CD14-positive monocyte (primary cell): Measurements from ENCODE around the gene TM7SF3. TPM values are rescaled to one million over a fixed set of nuclear protein-coding genes. Genes with fewer than 3 reads are reported as not detected.

Experiments used
- DNase-seq, 3 donors: peaks; one replicate each; pipeline ENCODE4 v3.0.0-alpha.2; 2011 to 2022
- H2AFZ ChIP-seq: 2 replicates; pipeline ENCODE4 v1.6.0; 2012; ENCODE audit warnings: mild to moderate bottlenecking, low read depth, low read length, inconsistent platforms; ENCODE audit not compliant: insufficient read depth, poor library complexity, severe bottlenecking
- H3K27ac ChIP-seq, 2 donors: 1 replicate in 1 of 2; 2 replicates in 1 of 2; pipeline ENCODE4 v1.5.1; 2012 to 2013; ENCODE audit warnings: low read length in 2 of 2, control low read depth in 1 of 2, inconsistent platforms in 1 of 2, low read depth in 1 of 2, mild to moderate bottlenecking in 1 of 2
- H3K27me3 ChIP-seq, 2 donors: one replicate each; pipeline versions ENCODE4 v1.6.0 to v1.6.1; 2011 to 2013; ENCODE audit warnings: low read length in 2 of 2; ENCODE audit not compliant: control insufficient read depth in 2 of 2, insufficient read depth in 2 of 2
- H3K36me3 ChIP-seq, 2 donors: replicated peaks in 1 of 2; 1 replicate in 1 of 2; 2 replicates in 1 of 2; pipeline versions ENCODE4 v1.5.1 to v1.6.1; 2012 to 2013; ENCODE audit warnings: low read length in 2 of 2, control low read depth in 1 of 2, inconsistent platforms in 1 of 2, mild to moderate bottlenecking in 1 of 2; ENCODE audit not compliant: insufficient read depth in 2 of 2, control insufficient read depth in 1 of 2
- H3K4me1 ChIP-seq, 2 donors: 1 replicate in 1 of 2; 2 replicates in 1 of 2; pipeline versions ENCODE4 v1.5.1 to v1.6.1; 2012 to 2013; ENCODE audit warnings: low read length in 2 of 2, control low read depth in 1 of 2, inconsistent platforms in 1 of 2, mild to moderate bottlenecking in 1 of 2, moderate library complexity in 1 of 2; ENCODE audit not compliant: insufficient read depth in 2 of 2, control insufficient read depth in 1 of 2
- H3K4me2 ChIP-seq: replicated peaks from 2 replicates; pipeline ENCODE3; 2012; ENCODE audit warnings: low read length, moderate library complexity, mild to moderate bottlenecking; ENCODE audit not compliant: poor library complexity, severe bottlenecking; ENCODE audit errors: extremely low read depth
- H3K4me3 ChIP-seq, 3 experiments: fragments of 200-600 bp in 1 of 3; sonication (generic) in 1 of 3; replicated peaks in 1 of 3; 1 replicate in 2 of 3; 2 replicates in 1 of 3; pipeline ENCODE4 v1.5.1; 2011 to 2013; ENCODE audit warnings: low read length in 3 of 3, mild to moderate bottlenecking in 3 of 3, control low read depth in 2 of 3, low read depth in 2 of 3, inconsistent platforms in 1 of 3, moderate library complexity in 1 of 3
- H3K79me2 ChIP-seq: 2 replicates; pipeline ENCODE4 v1.6.0; 2012; ENCODE audit warnings: mild to moderate bottlenecking, control low read depth, inconsistent platforms, low read length, moderate library complexity; ENCODE audit not compliant: insufficient read depth
- H3K9ac ChIP-seq: 2 replicates; pipeline ENCODE4 v1.6.0; 2017; ENCODE audit warnings: low read length, mild to moderate bottlenecking; ENCODE audit not compliant: insufficient read depth, poor library complexity, severe bottlenecking
- H3K9me3 ChIP-seq, 2 donors: replicated peaks in 1 of 2; 1 replicate in 1 of 2; 2 replicates in 1 of 2; pipeline versions ENCODE4 v1.5.1 to v1.6.1; 2012 to 2013; ENCODE audit warnings: low read length in 2 of 2, control low read depth in 1 of 2; ENCODE audit not compliant: control insufficient read depth in 1 of 2, insufficient read depth in 1 of 2
- H4K20me1 ChIP-seq: 2 replicates; pipeline ENCODE4 v1.6.0; 2012; ENCODE audit warnings: mild to moderate bottlenecking, low read length, control low read depth, moderate library complexity; ENCODE audit not compliant: insufficient read depth
- H3K27ac Mint-ChIP-seq, 7 donors: one replicate each; pipeline ENCODE4 v1.8.0; 2020; ENCODE audit warnings: mild to moderate bottlenecking in 7 of 7, mixed read lengths in 7 of 7, moderate library complexity in 6 of 7, inconsistent platforms in 2 of 7
- H3K27me3 Mint-ChIP-seq, 3 donors: one replicate each; pipeline ENCODE4 v1.8.0; 2021 to 2022; ENCODE audit warnings: low read depth in 3 of 3, mild to moderate bottlenecking in 3 of 3, mixed read lengths in 3 of 3, moderate library complexity in 3 of 3, inconsistent platforms in 1 of 3
- H3K36me3 Mint-ChIP-seq, 2 donors: one replicate each; pipeline ENCODE4 v1.8.0; 2020; ENCODE audit warnings: mixed read lengths in 2 of 2, inconsistent platforms in 1 of 2, mild to moderate bottlenecking in 1 of 2
- H3K4me1 Mint-ChIP-seq: one replicate; pipeline ENCODE4 v1.8.0; 2020; ENCODE audit warnings: mild to moderate bottlenecking, mixed read lengths
- H3K4me3 Mint-ChIP-seq, 2 donors: one replicate each; pipeline ENCODE4 v1.8.0; 2020; ENCODE audit warnings: mild to moderate bottlenecking in 2 of 2, mixed read lengths in 2 of 2, moderate library complexity in 1 of 2
- H3K9me3 Mint-ChIP-seq, 7 donors: one replicate each; pipeline ENCODE4 v1.8.0; 2020 to 2022; ENCODE audit warnings: mixed read lengths in 7 of 7, mild to moderate bottlenecking in 6 of 7, moderate library complexity in 6 of 7, inconsistent platforms in 2 of 7
- WGBS: methylation state at CpG from one replicate; pipeline ENCODE4 v1.1.5; 2013; ENCODE audit warnings: missing lambda C conversion rate; ENCODE audit not compliant: insufficient coverage; 5-methylcytosine and 5-hydroxymethylcytosine counted together
- intact Hi-C, 2 donors: fragments of 100-400 bp; cut with micrococcal nuclease; formaldehyde crosslinking; loops; one replicate each; pipeline versions ENCODE4 v1.15.0 to v1.15.1; 2023
- polyA plus RNA-seq, 3 donors: library from polyadenylated mRNA; depleted of rRNA in 1 of 3; unstranded in 2 of 3; stranded (reverse) in 1 of 3; fragments of 300-500 nt in 2 of 3; fragments of >200 nt in 1 of 3; fragmentation: Illumina TruSeq in 2 of 3; gene quantifications; 1 replicate in 2 of 3; 2 replicates in 1 of 3; pipeline ENCODE4 v1.2.3, GENCODE V29; 2012 to 2021
- TF ChIP-seq, protein P1 (sequence below): fragments of 200-600 bp; IDR thresholded peaks from one replicate; pipeline ENCODE4 v1.8.0; 2022; ENCODE audit warnings: antibody characterized with exemption, mild to moderate bottlenecking

The TM7SF3 gene
- polyA plus RNA-seq, 3 donors, result 36.3 to 85.9 (median 71.7) TPM

DNA sequence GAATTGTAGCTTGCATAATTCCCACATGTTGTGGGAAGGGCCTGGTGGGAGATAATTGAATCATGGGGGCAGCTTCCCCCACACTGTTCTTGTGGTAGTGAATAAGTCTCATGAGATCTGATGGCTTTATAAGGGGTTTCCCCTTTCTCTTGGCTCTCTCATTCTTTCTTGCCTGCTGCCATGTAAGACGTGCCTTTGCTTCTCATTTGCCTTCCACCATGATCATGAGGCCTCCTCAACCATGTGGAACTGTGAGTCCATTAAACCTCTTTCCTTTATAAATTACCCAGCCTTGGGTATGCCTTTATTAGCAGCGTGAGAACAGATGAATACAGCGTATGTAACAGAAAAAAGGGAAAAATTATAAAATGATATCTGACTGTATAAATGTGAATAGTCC lies 47.1 kb upstream of the TM7SF3 start:
- Histone ChIP-seq H3K36me3 (no peaks in the 10 kb centered on the region), H3K4me1 (peaks cover 12 to 14% of the 10 kb centered on the region in 2 donors), H3K4me2 (no peak overlapping the region), H2AFZ (no peak overlapping the region), H3K79me2 (no peaks in the 10 kb centered on the region), H3K9me3 (peaks cover 9 to 11% of the 10 kb centered on the region in 2 donors), H3K4me3 (no peak overlapping the region), H4K20me1 (no peaks in the 10 kb centered on the region), H3K9ac (no peak overlapping the region), H3K27ac (no peak overlapping the region), H3K27me3 (no peaks in the 10 kb centered on the region)
- no peak for DNase-seq
- H3K27me3 Mint-ChIP-seq, result peaks cover 0 to 7% (median 0%) of the 10 kb centered on the region in 3 donors
- H3K27ac Mint-ChIP-seq, result peak overlapping the region in 1 of 7 donors; percentile 48
- H3K9me3 Mint-ChIP-seq, result peaks cover 12 to 30% (median 14%) of the 10 kb centered on the region in 7 donors
- peaks cover 15% of the 10 kb centered on the region for H3K4me1 Mint-ChIP-seq
- TF ChIP-seq, protein P1, sequence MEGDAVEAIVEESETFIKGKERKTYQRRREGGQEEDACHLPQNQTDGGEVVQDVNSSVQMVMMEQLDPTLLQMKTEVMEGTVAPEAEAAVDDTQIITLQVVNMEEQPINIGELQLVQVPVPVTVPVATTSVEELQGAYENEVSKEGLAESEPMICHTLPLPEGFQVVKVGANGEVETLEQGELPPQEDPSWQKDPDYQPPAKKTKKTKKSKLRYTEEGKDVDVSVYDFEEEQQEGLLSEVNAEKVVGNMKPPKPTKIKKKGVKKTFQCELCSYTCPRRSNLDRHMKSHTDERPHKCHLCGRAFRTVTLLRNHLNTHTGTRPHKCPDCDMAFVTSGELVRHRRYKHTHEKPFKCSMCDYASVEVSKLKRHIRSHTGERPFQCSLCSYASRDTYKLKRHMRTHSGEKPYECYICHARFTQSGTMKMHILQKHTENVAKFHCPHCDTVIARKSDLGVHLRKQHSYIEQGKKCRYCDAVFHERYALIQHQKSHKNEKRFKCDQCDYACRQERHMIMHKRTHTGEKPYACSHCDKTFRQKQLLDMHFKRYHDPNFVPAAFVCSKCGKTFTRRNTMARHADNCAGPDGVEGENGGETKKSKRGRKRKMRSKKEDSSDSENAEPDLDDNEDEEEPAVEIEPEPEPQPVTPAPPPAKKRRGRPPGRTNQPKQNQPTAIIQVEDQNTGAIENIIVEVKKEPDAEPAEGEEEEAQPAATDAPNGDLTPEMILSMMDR, result no peak
- 100% methylated on average over 1 of the region's 3 CpGs for WGBS
- intact Hi-C loops, result no loop called here
- peaks cover 3 to 6% of the 10 kb centered on the region in 2 donors for H3K36me3 Mint-ChIP-seq
- no peak overlapping the region for H3K4me3 Mint-ChIP-seq

DNA sequence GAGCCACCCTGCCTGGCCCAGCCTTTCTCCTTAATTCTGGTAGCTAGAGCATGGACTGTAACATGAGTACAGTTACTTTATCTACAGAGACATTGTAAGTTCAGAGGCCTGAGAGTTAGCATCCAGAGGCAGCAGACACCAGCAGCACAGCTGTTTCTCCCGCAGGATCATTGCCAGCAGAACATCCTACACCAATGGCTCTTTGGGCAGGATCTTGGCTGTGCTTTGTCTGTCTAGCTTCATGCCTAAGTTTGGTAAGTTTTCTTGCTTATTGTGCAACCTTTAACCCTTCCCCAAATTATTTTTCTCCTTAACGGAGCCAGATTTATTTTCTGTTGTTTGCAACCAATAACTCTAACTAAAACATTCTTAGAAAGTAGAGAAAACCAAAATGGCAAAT lies 46.6 kb upstream of the TM7SF3 start:
- intact Hi-C loops, result no loop called here
- TF ChIP-seq, protein P1, result no peak
- H3K4me2 ChIP-seq, result no peak overlapping the region
- H3K27ac ChIP-seq, result no peak overlapping the region
- no CpG with 5 or more reads among the region's 2 CpGs for WGBS
- H3K4me3 ChIP-seq, result no peak overlapping the region
- H3K9ac ChIP-seq, result no peak overlapping the region
- Mint-ChIP-seq H3K9me3 (peaks cover 12 to 30% (median 15%) of the 10 kb centered on the region in 7 donors), H3K36me3 (peaks cover 2 to 6% of the 10 kb centered on the region in 2 donors), H3K4me3 (no peak overlapping the region), H3K4me1 (peaks cover 15% of the 10 kb centered on the region), H3K27ac (peak overlapping the region in 1 of 7 donors; percentile 77), H3K27me3 (peaks cover 0 to 7% (median 0%) of the 10 kb centered on the region in 3 donors)
- H2AFZ ChIP-seq, result no peak overlapping the region
- no peaks in the 10 kb centered on the region for H3K27me3 ChIP-seq
- H3K4me1 ChIP-seq, result peaks cover 12 to 14% of the 10 kb centered on the region in 2 donors
- peaks cover 9 to 11% of the 10 kb centered on the region in 2 donors for H3K9me3 ChIP-seq
- H3K36me3 ChIP-seq, result no peaks in the 10 kb centered on the region
- no peaks in the 10 kb centered on the region for H3K79me2 ChIP-seq
- H4K20me1 ChIP-seq, result no peaks in the 10 kb centered on the region
- DNase-seq, result no peak
